Astrocyte of the cerebellum (primary cell): ENCODE measurements around the gene RBP7.

ENCODE experiments used
- DNase-seq: peaks from one replicate; pipeline ENCODE4 v3.0.0-alpha.2; 2011; ENCODE audit warnings: low read depth
- H3K4me3 ChIP-seq: 2 replicates; pipeline ENCODE4 v1.5.1; 2011; ENCODE audit warnings: mild to moderate bottlenecking, low read depth, low read length, moderate library complexity
- in situ Hi-C: cut with HindIII; loops from 2 replicates; pipeline ENCODE4 v1.10.0; 2017; ENCODE audit warnings: low sequenced_read_pairs
- TF ChIP-seq, protein P1 (sequence below): IDR thresholded peaks from 2 replicates; pipeline ENCODE4 v1.5.1; 2012; ENCODE audit warnings: low read length, low read depth, moderate library complexity, mild to moderate bottlenecking; ENCODE audit errors: missing control alignments

RBP7 gene

DNA sequence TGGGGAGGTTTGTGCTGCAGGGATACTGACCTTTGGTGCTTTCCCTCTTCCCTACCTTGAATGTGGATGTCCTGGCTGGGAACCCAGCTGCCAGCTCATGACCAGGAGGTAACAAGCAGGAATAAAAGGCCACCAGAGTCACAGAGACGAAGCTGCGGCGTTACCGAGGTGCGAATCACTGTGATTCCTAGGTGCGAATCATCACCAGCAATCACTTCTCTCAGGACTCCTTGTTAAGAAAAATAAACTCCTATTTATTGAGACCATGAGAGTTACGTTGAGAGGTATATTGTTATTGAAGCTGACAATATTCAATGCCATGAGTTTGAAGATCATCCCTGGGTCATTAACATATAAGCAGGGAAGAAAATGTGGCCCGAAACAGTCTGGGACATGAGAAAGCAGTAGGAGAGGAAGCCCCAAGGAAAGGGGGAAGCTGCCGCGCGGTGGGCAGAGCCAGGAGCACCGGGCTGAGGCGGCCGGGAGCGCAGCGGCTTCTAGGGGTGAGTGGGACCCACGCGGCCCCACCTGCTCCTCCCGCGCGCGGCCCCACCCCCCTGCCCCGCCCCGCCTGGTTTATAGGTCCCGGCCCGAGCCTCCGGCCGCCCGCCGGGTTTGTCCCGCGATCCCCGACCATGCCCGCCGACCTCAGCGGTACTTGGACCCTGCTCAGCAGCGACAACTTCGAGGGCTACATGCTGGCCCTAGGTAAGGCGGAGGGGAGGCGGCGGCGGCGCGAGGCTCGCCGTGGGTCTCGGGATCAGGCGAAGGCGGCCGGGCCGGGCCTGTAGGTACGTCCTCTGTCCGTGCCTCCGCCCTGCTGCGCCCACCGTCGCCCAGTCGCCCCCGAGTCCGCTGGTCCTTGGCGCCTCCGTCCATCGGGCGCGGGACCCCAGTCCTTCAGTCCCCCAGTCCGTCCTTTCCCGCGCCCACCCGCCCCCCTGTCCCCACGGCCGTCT, at the start of gene RBP7:
RBP7 (plus strand) TSS at position 605 of the 959 bp plus-strand sequence; CDS start at position 636, 31 bp downstream.
- TF ChIP-seq, protein P1, sequence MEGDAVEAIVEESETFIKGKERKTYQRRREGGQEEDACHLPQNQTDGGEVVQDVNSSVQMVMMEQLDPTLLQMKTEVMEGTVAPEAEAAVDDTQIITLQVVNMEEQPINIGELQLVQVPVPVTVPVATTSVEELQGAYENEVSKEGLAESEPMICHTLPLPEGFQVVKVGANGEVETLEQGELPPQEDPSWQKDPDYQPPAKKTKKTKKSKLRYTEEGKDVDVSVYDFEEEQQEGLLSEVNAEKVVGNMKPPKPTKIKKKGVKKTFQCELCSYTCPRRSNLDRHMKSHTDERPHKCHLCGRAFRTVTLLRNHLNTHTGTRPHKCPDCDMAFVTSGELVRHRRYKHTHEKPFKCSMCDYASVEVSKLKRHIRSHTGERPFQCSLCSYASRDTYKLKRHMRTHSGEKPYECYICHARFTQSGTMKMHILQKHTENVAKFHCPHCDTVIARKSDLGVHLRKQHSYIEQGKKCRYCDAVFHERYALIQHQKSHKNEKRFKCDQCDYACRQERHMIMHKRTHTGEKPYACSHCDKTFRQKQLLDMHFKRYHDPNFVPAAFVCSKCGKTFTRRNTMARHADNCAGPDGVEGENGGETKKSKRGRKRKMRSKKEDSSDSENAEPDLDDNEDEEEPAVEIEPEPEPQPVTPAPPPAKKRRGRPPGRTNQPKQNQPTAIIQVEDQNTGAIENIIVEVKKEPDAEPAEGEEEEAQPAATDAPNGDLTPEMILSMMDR: no peak
- in situ Hi-C loops: no loop called here
- H3K4me3 ChIP-seq: peak within 1 kb of the TSS; percentile 21
- no peak for DNase-seq

DNA sequence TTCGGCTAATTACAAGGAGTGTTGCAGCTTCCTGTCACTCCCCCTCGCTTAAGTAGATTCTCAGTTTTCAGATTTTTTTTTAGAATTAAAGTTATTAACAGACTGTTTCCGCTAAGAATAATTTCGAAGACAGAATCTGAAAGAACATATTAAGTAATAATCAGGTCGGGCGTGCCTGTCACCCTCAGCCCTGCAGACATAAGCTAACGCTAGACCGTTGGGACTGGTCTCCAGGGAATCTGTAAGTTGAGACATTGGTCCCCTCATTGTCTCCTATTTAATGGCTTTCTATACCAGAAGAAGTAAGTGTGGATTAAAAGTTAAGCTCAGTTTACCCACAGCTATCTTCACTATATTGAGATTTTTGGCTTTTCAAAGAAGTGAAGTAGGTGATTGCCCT, 39.3 kb upstream of the RBP7 start:
- in situ Hi-C loops: no loop called here

DNA sequence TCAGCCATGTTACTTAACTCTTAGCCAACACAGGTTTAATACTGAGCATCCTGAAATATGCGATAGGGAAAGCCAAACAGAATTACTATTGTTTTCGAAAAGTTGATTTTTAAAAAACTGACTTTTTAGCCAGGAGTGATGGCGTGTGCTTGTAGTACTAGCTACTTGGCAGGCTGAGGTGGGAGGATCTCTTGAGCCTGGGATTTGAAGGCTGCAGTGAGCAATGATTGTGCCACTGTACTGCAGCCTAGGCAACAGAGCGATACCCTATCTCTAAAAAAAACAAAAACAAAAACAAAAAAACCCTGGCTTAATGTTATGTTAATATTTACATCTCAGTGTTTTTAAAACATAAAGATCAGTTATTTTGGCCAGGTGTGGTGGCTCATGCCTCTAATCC, 37.0 kb upstream of the RBP7 start:
- TF ChIP-seq, protein P1: no peak
- H3K4me3 ChIP-seq: no peak overlapping the region
- no peak for DNase-seq
- in situ Hi-C loops: no loop called here

More for the DNA sequence above, 39.3 kb upstream of the RBP7 start:
- TF ChIP-seq, protein P1: no peak
- H3K4me3 ChIP-seq: no peak overlapping the region
- DNase-seq: no peak

DNA sequence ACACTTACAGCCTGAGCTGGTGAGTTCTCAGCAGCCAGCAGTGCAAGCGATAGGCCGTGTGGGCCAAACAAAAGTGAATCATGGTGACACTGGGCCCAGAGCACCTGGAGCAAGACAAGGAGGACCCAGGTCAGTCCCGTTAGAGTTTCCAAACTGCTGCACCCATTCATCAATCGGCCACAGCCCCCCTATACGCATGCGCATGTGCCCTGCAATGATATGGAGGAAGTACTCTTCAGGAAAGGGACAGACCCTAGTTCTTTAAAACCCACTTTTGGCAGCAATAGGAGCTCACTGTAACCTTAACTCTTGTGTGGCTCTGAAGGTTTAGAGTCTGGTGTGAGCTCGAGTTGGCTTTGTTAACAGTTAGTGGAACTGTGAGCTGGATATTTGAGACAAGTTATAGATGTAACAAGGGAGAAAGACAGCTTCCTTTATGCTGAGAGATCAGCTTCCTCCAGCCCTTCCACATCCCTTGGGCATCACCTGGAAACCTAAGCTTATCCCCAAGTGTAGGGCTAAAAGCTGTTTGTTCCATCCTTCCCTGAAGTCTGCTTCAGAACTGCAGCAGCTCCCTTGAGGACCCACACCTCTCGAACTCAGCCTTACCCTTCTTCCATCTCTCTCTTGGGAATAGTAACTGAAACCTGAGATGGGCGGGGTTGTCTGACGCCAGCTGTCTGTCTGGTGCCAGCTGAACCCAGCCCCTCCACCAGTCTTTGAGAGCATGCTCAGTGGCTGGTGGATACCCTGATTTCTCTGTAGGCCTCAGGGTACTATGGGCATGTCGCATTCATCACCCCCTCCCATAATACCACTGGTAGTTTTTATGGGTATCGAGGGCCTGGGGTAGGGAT, 36.1 kb upstream of the RBP7 start:
- no peak overlapping the region for H3K4me3 ChIP-seq
- in situ Hi-C loops: no loop called here
- no peak for DNase-seq
- TF ChIP-seq, protein P1: no peak

DNA sequence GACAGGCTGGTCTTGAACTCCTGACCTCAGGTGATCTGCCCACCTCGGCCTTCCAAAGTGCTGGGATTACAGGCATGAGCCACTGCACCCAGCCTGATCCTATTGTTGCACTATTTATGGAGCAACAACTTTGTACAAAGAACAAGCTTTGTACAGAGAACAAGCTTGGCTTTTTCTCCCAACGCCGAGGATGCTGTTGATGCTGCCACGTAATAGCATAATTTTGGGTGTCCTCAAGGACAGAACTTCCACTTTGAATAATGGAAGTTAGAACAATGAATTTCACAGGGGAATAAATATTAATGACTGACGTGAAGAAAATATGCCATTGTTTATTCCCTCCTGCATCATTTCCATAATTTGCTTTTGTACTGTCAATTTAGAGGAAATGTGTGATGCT, 12.8 kb upstream of the RBP7 start:
- in situ Hi-C loops: no loop called here
- TF ChIP-seq, protein P1: no peak
- DNase-seq: no peak
- no peak overlapping the region for H3K4me3 ChIP-seq

DNA sequence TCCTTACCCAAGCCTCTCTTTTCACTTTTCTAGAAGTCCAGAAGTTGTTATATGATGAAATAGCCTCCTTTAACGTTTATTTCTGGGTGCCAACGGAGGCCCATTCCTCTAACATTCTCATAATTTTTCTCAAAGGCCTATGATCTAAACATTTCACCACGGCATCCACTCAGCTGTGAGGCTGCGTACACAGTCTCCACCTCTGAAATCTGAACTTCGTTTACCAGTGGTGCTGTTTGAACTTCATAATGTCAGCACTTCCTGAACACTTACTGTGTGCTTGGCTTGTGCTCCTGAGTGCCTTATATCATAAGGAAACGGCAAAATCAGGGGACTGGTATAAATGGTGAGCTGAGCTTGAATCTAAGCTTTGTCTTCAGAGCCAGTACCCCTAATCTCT, 12.0 kb upstream of the RBP7 start:
- DNase-seq: no peak

More for the DNA sequence above, 12.0 kb upstream of the RBP7 start:
- TF ChIP-seq, protein P1: no peak
- H3K4me3 ChIP-seq: no peak overlapping the region
- in situ Hi-C loops: loop anchor here (5.0 kb wide), 1 partner anchor 93 kb away; no protein-coding TSS in a partner anchor
